Measurements from ENCODE around the gene GABBR1.
"Not testable (repeated sequence)": the region's sequence is repeated elsewhere in the genome, so short reads cannot be mapped to it uniquely, and the experiment has no call there.

The GABBR1 gene

GRCh38 chr6:29666826-29667130 is 33.8 kb upstream of the GABBR1 start:
- no peak overlapping the region for H3K4me3 ChIP-seq (ENCODE audit: low read length)
- H3K27ac ChIP-seq (ENCODE audit: low read depth, low read length), result no peak overlapping the region
- H3K36me3 ChIP-seq (ENCODE audit: control insufficient read depth, insufficient read depth, low read length), result no peaks in the 10 kb centered on the region
- no peak overlapping the region for H3K9ac ChIP-seq (ENCODE audit: low read length)
- H3K27me3 ChIP-seq (ENCODE audit: control insufficient read depth, insufficient read depth, low read length), result no peaks in the 10 kb centered on the region
- no peaks in the 10 kb centered on the region for H3K4me1 ChIP-seq (ENCODE audit: control insufficient read depth, insufficient read depth, low read length)

- Histone ChIP-seq H3K36me3 (ENCODE audit: control insufficient read depth, insufficient read depth, low read length) (no peaks in the 10 kb centered on the region), H3K4me3 (ENCODE audit: low read length) (no peak overlapping the region), H3K9ac (ENCODE audit: low read length) (no peak overlapping the region), H3K27ac (ENCODE audit: low read depth, low read length) (no peak overlapping the region), H3K27me3 (ENCODE audit: control insufficient read depth, insufficient read depth, low read length) (no peaks in the 10 kb centered on the region), H3K4me1 (ENCODE audit: control insufficient read depth, insufficient read depth, low read length) (no peaks in the 10 kb centered on the region)
Measured at GRCh38 chr6:29665942-29666825, 33.2 kb upstream of the GABBR1 start.

GRCh38 chr6:29663300-29664042 is 30.5 kb upstream of the GABBR1 start:
- H3K4me1 ChIP-seq (ENCODE audit: control insufficient read depth, insufficient read depth, low read length), result no peaks in the 10 kb centered on the region
- no peaks in the 10 kb centered on the region for H3K36me3 ChIP-seq (ENCODE audit: control insufficient read depth, insufficient read depth, low read length)
- H3K27me3 ChIP-seq (ENCODE audit: control insufficient read depth, insufficient read depth, low read length), result no peaks in the 10 kb centered on the region
- no peak overlapping the region for H3K9ac ChIP-seq (ENCODE audit: low read length)
- no peak overlapping the region for H3K4me3 ChIP-seq (ENCODE audit: low read length)
- H3K27ac ChIP-seq (ENCODE audit: low read depth, low read length), result no peak overlapping the region

- not testable (repeated sequence) for H3K4me1 ChIP-seq (ENCODE audit: control insufficient read depth, insufficient read depth, low read length); H3K27me3 ChIP-seq (ENCODE audit: control insufficient read depth, insufficient read depth, low read length); H3K27ac ChIP-seq (ENCODE audit: low read depth, low read length); H3K4me3 ChIP-seq (ENCODE audit: low read length); H3K9ac ChIP-seq (ENCODE audit: low read length); H3K36me3 ChIP-seq (ENCODE audit: control insufficient read depth, insufficient read depth, low read length)
Measured at GRCh38 chr6:29661502-29662141, 28.6 kb upstream of the GABBR1 start.

- Histone ChIP-seq H3K27me3 (ENCODE audit: control insufficient read depth, insufficient read depth, low read length) (no peaks in the 10 kb centered on the region), H3K36me3 (ENCODE audit: control insufficient read depth, insufficient read depth, low read length) (no peaks in the 10 kb centered on the region), H3K4me3 (ENCODE audit: low read length) (no peak overlapping the region), H3K4me1 (ENCODE audit: control insufficient read depth, insufficient read depth, low read length) (no peaks in the 10 kb centered on the region), H3K27ac (ENCODE audit: low read depth, low read length) (no peak overlapping the region), H3K9ac (ENCODE audit: low read length) (no peak overlapping the region)
Measured at GRCh38 chr6:29661071-29661470, 28.1 kb upstream of the GABBR1 start.

GRCh38 chr6:29656798-29657197 is 23.8 kb upstream of the GABBR1 start, which contains the start of gene MOG:
MOG (plus strand) TSS chr6:29657092; CDS start chr6:29657210, 118 bp downstream.
- H3K36me3 ChIP-seq (ENCODE audit: control insufficient read depth, insufficient read depth, low read length), result no peaks in the 10 kb centered on the region
- no peak within 1 kb of the TSS for H3K9ac ChIP-seq (ENCODE audit: low read length)

GRCh38 chr6:29656157-29656556 is 23.2 kb upstream of the GABBR1 start:
- no peak overlapping the region for H3K27ac ChIP-seq (ENCODE audit: low read depth, low read length)

More at GRCh38 chr6:29656798-29657197, 23.8 kb upstream of the GABBR1 start, which contains the start of gene MOG:
- H3K27ac ChIP-seq (ENCODE audit: low read depth, low read length), result no peak within 1 kb of the TSS
- no peaks in the 10 kb centered on the region for H3K4me1 ChIP-seq (ENCODE audit: control insufficient read depth, insufficient read depth, low read length)
- no peaks in the 10 kb centered on the region for H3K27me3 ChIP-seq (ENCODE audit: control insufficient read depth, insufficient read depth, low read length)
- H3K4me3 ChIP-seq (ENCODE audit: low read length), result no peak within 1 kb of the TSS

GRCh38 chr6:29655658-29656057 is 22.7 kb upstream of the GABBR1 start:
- Histone ChIP-seq H3K27me3 (ENCODE audit: control insufficient read depth, insufficient read depth, low read length) (no peaks in the 10 kb centered on the region), H3K9ac (ENCODE audit: low read length) (no peak overlapping the region), H3K36me3 (ENCODE audit: control insufficient read depth, insufficient read depth, low read length) (no peaks in the 10 kb centered on the region), H3K4me1 (ENCODE audit: control insufficient read depth, insufficient read depth, low read length) (no peaks in the 10 kb centered on the region), H3K27ac (ENCODE audit: low read depth, low read length) (no peak overlapping the region), H3K4me3 (ENCODE audit: low read length) (no peak overlapping the region)

More at GRCh38 chr6:29656157-29656556, 23.2 kb upstream of the GABBR1 start:
- H3K9ac ChIP-seq (ENCODE audit: low read length), result no peak overlapping the region
- H3K27me3 ChIP-seq (ENCODE audit: control insufficient read depth, insufficient read depth, low read length), result no peaks in the 10 kb centered on the region
- no peak overlapping the region for H3K4me3 ChIP-seq (ENCODE audit: low read length)
- no peaks in the 10 kb centered on the region for H3K36me3 ChIP-seq (ENCODE audit: control insufficient read depth, insufficient read depth, low read length)
- H3K4me1 ChIP-seq (ENCODE audit: control insufficient read depth, insufficient read depth, low read length), result no peaks in the 10 kb centered on the region

- Histone ChIP-seq H3K9ac (ENCODE audit: low read length) (no peak overlapping the region), H3K27ac (ENCODE audit: low read depth, low read length) (no peak overlapping the region), H3K27me3 (ENCODE audit: control insufficient read depth, insufficient read depth, low read length) (no peaks in the 10 kb centered on the region), H3K4me1 (ENCODE audit: control insufficient read depth, insufficient read depth, low read length) (peaks cover 5% of the 10 kb centered on the region), H3K4me3 (ENCODE audit: low read length) (no peak overlapping the region), H3K36me3 (ENCODE audit: control insufficient read depth, insufficient read depth, low read length) (no peaks in the 10 kb centered on the region)
Measured at GRCh38 chr6:29653452-29654038, 20.6 kb upstream of the GABBR1 start.

- Histone ChIP-seq H3K4me1 (ENCODE audit: control insufficient read depth, insufficient read depth, low read length) (peaks cover 5% of the 10 kb centered on the region), H3K4me3 (ENCODE audit: low read length) (no peak overlapping the region), H3K27ac (ENCODE audit: low read depth, low read length) (no peak overlapping the region), H3K36me3 (ENCODE audit: control insufficient read depth, insufficient read depth, low read length) (no peaks in the 10 kb centered on the region), H3K27me3 (ENCODE audit: control insufficient read depth, insufficient read depth, low read length) (no peaks in the 10 kb centered on the region), H3K9ac (ENCODE audit: low read length) (no peak overlapping the region)
Measured at GRCh38 chr6:29652198-29652584, 19.2 kb upstream of the GABBR1 start.

GRCh38 chr6:29651413-29652197 is 18.6 kb upstream of the GABBR1 start:
- peaks cover 5% of the 10 kb centered on the region for H3K4me1 ChIP-seq (ENCODE audit: control insufficient read depth, insufficient read depth, low read length)
- no peak overlapping the region for H3K9ac ChIP-seq (ENCODE audit: low read length)
- no peaks in the 10 kb centered on the region for H3K36me3 ChIP-seq (ENCODE audit: control insufficient read depth, insufficient read depth, low read length)
- H3K27me3 ChIP-seq (ENCODE audit: control insufficient read depth, insufficient read depth, low read length), result no peaks in the 10 kb centered on the region
- no peak overlapping the region for H3K4me3 ChIP-seq (ENCODE audit: low read length)
- H3K27ac ChIP-seq (ENCODE audit: low read depth, low read length), result no peak overlapping the region
